SH-SY5Y (cell line): Measurements from ENCODE around the gene SLC6A16.

ENCODE experiments used
- GATA2 ChIP-seq: IDR thresholded peaks from 2 replicates; pipeline ENCODE4 v1.6.1; 2011; ENCODE audit warnings: mild to moderate bottlenecking, low read depth, low read length
- GATA3 ChIP-seq: IDR thresholded peaks from 2 replicates; pipeline ENCODE4 v1.6.1; 2011; ENCODE audit warnings: low read depth, mild to moderate bottlenecking, low read length, moderate library complexity

GRCh38 chr19:49333418-49333805 is 8.4 kb upstream of the SLC6A16 start:
- TF ChIP-seq GATA2 = no peak
- TF ChIP-seq GATA3 = no peak
